Muscle of back (tissue), 11 donors: ENCODE data around the gene HOMER1. TPM values are rescaled to one million over a fixed set of nuclear protein-coding genes. Genes with fewer than 3 reads are reported as not detected.

Experiments
- DNase-seq, 3 donors: peaks; one replicate each; pipeline versions ENCODE4 v3.0.0 to v3.0.0-alpha.2; 2013
- polyA plus RNA-seq, 10 donors: library from polyadenylated mRNA; unstranded; fragments of 120-200 nt; gene quantifications; one replicate each; pipeline ENCODE4 v1.2.1, GENCODE V29; 2013; ENCODE audit not compliant: insufficient read length in 10 of 10

HOMER1 gene
- polyA plus RNA-seq, 10 donors = 20.2 to 43.1 (median 26.6) TPM

DNA sequence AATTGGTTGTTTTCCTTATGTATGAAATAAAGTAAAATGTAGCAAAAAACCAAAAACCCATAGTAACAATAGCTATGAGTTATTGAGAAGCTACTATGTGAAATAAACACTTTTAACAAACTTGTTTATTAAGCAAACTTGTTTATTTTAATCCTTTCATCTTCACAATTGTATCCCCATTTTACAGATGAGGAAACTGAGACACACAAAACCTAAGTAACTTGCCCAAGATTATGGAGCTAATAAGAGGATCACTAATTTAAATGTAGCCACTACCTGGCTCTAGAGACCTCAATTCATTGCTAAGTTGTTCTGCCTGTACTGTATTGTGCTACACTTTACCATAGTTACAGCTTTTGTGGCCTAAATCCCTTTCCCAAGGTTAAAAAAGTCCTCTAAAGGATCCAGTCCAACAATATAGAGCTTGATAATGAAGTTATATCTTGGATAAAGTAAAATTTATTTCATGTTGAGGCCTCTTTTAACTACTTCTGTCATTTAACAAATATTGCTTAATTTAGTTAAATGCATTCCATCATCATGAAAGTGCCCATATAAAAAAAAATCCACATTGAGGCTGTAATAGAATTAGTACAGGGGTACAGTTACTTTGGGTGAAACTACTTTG lies 22.1 kb downstream of the HOMER1 start:
- DNase-seq = no peak

DNA sequence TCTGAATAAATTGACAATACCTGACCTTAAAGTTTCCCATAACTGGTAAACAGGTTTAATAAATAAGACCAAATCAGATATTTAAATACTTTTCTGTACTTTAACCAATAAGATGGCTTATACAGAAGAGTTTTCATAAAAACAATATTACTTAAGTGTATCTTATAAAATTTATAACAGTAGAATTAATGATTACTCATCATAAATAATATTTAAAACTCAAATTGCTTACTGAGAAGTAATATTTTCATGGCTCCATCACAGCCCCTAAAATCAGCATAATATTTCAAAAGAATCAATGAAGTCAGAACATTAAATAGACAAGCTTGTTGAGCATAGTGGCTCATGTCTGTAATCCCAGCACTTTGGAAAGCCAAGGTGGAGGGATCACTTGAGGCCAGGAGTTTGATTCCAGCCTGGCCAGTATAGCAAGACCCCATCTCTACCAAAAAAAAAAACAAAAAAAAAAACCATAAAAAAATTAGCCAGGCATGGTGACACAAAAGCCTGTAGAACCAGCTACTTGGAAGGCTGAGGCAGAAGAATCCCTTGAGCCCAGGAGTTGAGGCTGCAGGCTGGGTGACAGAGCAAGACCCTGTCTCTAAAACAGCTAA lies 23.5 kb downstream of the HOMER1 start:
- DNase-seq = no peak

DNA sequence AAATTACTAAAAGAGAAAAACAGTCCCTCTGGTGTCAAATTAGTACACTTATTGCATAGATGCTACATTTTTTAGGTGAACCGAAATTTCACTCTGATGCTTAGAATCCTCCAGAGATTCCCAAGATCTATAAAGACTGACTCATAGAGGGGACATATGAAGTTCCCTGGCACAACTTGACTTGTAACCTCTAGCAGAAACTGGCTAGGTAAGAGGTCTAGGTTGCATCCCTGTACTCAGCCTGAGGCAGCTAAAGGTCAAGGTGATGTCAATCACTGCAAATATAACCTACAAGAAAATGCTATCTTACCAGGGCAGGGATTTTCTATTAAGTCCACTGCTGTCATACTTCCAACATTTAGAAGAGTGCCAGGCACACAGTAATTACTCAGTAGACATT lies 24.2 kb downstream of the HOMER1 start:
- DNase-seq = no peak

DNA sequence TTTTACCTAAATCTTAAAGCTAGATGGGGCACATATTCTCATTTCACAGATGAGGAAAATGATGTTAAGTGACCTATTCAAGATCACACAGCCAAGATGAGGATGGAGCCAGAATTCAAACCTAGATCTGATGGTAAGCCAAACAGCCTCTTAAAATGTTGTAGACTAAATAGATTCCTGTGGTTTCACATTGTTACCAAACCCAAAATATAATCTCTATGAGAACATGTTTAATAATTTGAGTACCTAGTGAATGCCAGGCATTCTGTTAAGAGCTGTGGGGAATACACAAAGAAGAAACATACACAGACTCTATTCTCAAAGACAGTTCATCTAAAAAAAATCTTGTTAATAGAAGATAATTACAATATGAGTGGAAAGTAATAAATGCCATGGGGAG lies 25.2 kb downstream of the HOMER1 start:
- no peak for DNase-seq

DNA sequence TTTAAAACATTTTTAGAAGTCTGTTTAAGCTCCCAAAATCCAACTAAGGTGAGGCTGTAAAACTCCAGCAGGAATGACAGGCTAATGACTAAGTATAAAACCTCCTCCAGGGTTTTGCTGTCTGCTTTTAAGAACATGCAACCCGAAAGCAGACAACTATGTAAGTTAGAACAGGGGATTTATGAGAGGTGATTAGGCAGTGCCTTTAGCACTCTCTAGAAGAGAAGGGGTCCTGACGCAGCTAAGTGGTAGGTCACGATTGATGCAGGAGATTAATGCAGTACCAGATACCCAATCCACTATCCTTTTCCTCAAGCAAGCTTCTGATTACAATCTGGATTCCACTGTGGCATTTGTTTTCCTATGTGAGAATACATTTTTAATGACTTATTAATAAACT lies 25.9 kb downstream of the HOMER1 start:
- no peak for DNase-seq

DNA sequence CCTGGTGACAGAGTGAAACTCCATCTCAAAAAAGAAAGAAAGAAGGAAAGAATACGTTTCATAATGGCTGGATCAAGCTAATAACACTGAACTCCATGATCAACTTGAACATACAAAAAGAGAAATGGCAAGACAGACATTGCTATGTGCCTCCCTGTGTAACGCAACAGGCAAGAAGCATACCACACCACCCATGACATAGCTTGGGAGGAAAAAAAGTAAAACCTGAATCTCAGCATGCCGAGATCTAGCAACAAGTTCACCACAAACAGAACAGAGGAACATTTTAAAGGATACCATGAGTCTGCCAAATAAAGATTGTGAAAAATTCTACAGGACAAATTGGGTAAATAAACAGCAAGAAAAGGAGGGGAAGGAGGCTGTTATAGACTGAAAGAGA lies 26.7 kb downstream of the HOMER1 start:
- DNase-seq = no peak

DNA sequence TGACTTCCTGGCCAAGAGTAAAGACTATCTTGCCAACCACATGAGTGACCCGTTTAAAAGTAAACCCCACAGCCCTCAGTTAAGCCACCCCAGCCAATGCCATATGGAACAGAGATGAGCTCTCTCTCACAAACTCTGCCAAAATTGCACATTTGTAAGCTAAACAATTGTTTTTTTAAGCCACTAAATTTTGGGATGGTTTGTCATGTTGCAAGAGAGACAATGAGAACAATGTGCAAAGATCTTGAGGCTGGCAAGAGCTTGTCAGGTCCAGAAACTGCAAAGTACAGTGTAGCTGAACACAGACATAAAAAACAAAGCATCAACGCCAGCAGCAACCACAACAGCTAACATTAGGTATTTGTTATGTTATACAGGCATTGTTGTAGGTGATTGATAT lies 27.8 kb downstream of the HOMER1 start:
- no peak for DNase-seq

DNA sequence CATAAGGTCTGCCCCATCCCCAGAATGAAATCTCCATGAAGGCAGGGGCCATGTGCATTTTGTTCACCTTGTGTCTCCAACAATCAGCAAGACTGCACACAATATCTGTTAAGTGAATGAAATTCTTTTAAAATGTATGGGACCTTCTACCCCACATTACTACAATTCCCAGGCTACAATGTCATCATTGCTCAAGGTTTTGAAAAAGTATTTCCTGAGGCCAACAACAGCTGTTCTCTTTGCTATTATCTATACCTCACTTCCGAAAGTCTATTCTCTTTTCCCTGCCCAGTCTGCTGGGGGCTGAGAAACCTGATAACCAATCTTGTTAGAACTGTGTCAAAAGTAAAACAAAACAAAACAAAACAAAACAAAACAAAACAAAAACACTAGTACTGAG lies 29.2 kb downstream of the HOMER1 start:
- DNase-seq = no peak

DNA sequence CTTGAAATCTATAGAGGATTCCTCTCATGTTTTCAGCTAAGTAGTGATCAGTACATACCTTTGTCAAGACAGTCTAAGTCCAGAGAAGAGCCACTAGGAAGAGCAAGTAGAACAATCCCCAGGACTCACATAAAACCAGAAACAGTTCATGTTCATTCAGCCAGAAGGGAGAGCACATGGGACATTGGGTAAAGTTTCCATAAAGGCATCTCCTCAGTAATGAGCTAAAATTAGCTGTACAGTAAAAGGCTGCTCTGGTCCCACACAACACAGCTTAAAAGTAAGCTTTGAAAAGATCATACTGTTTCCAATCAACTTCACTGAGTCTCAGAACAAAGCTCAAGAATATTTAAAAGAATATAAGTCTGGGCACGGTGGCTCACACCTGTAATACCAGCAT lies 32.4 kb downstream of the HOMER1 start:
- DNase-seq = peak in 1 of 3 donors; percentile 12

DNA sequence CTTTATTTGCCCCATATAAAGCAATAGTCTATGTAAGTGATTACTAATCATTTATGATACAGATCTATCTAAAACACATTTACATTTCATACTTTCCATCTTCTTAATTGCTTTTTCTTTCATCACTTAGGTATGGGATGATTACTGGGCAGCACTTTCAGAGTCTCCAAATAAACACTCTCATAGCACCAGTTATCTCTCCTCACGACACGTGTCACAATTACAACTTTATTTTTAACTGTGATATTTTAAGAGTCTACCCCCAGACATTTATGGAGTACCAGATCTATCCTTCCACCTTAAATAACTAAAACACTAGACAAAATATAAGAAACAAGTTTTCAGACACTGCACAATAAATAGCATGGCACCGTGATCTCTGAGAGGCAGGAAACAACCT lies 32.9 kb downstream of the HOMER1 start:
- DNase-seq = no peak

DNA sequence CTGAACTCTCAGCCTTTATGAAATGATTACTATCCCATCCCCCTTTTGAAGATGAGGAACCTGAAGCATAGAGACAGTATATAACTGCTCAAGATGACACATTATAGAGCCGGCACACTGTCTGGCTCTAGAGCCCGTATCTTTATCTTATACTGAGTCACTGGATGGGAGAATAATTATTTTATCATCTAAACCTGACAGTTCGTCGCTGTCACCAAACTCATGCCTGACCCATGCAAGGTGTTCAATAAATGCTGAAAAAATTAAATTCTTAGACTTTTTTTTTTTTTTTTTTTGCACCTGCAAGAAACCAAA lies 38.8 kb downstream of the HOMER1 start:
- no peak for DNase-seq

DNA sequence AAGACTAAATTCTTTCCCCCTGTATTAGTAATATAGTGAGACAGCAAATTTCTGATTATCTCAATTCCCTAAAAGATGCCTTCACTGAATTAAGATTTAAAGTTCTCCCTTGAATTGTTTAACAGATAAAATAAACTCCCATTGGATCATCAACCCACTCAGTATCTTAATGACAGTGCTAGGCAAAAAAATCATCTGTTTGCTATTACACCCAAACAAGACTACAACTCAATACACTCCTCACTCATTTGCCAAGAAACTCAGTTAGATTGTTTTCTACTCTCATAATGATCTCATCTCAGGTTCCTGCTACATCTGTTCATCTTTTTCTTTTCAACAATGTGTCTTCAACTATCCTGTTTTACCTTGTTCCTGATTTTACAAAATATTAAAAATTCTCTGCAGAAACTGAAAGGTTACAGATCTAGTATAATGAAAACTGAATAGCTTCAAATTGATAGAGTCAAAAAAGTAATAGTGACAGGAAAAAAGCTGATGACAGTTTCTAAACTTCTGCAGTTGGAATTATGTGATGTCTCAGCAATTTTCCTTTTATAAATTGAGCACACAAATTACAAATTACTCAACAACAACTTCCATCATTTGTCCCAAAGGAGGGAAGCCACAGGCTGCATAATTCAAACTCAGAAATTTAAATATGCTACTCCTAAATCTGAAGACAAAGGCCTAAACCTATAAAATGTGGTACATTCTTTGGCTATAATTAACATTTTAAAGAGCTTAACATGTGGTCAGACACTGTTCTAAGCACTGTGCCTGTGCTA lies 39.4 kb downstream of the HOMER1 start:
- peak; percentile 8 to 56 (median 27) for DNase-seq

DNA sequence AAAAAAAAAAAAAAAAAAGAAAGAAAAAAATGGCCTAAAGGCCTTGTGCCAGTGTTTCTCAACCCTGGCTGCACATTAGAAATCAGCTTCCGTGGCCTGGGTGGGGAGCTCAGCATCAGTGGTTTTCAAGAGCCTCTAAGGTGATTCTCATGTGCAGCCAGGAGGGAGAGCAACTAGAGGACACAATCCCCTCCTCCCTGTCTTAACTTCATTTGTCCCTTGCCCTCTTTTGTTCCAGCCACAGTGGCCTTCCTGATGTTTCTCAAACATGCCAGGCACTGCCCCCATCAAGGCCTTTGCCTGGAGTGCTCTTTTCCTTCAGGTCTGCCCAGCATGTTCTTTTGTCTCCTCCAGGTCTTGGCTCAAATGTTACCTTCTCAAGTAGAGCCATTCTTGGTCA lies 42.4 kb downstream of the HOMER1 start:
- no peak for DNase-seq

DNA sequence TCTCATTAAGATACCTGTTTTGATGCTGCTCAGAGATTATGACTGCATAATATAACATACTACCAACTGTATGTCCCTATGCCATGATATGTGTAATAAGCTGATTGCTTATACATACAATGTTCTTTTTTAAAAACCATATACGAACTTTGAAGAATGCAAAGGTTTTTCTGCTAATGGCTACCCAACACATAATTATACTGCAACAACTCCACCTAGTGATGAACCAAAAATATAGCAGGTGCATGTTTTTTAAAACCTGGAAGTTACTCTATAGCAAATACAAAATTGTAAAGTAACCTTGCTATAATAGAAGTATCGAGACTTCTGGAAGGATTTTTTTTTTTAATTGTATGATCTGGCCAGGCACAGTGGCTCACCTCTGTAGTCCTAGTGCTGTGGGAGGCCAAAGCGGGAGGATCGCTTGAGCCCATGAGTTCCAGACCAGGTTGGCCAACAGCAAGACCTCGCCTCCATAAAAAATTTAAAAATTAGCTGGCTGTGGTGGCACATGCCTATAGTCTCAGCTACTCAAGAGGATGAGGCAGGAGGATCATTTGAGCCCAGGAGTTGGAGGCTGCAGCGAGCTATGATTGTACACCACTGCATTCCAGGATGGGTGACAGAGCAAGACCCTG lies 49.1 kb downstream of the HOMER1 start:
- peak; percentile 7 to 42 (median 22) for DNase-seq

DNA sequence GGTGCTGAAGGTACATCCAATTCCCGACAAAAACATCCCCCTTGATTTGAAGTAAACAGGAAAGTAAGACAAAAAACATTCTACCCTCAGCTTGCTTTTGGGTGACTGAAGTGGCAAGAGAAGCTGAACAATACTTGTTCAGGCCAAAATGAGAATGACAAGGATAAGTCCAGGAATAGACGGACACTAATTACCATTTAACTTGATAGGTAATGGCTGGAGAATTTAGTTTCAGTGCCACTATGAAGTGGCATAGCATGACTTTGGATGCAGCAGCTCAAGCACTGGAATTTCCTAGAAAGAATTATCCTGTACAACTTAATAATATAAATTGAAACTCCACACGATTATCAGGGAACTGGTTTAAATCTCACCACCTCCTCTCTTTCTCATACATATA lies 49.7 kb downstream of the HOMER1 start:
- peak in 1 of 3 donors; percentile 11 for DNase-seq

DNA sequence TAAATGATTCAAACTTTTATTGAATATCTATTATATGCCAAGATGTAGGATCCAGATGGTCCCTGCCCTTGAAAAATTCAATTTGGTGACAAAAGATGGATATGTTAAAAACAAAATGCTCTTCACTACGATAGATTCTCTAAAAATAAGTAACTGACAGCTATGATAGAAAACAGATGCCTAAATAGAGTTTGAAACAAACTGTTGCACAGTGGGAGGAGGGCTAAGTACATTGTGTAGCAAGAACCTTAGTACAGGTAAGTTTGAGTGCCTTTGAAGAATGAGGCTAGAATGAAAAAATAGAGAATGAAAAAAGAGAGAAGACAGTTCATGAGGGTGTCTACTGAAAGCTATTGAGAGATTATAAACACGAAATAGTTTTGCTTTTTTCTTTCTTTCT lies 54.3 kb downstream of the HOMER1 start:
- DNase-seq = no peak

DNA sequence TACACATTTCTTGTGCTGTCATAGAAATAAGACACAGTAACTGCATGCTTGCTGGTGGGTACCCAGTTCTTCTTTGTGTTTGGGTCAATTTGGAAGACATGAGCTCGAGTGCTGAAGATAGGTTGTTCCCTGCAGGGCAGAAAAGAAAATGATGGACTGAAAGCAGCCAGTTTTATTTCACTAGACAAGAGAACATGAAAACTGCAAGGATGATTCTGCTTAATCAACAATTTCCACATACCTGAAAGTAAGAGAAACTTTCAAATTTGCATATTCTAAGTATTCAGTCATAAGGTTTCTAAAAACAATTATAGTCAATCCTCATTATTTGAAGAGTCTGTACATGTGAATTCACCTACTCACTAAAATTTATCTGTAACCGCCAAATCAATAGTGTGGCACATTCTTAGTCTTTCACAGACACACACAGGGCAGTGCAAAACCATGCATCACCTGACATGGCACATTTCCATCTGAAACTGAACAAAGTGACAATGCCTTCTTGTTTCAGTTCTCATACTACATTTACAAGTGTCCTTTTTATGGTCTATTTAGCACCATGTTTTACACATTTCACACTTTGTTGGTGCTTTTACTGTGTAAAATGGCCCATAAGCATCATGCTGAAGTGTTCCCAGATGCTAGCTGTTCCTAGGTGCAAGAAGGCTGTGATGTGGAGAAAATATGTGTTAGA lies 56.9 kb downstream of the HOMER1 start:
- DNase-seq = no peak

DNA sequence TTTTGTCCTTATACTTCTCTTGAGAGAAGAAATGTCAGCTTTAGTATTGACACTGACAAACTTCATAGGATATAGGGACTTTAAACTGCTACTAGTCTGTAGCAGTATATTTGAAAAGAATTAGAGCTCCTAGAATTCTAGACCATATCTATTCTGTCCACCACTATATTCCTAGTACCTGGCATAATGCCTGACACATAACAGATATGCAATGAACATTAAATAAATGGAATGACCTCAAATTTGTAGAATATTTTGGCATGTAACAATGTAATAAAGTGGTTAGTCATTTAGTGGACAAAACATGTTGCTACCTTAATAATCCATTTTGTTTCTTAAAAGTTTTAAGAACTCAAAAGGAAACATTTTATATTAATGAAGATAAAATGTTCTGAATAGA lies 57.5 kb downstream of the HOMER1 start:
- no peak for DNase-seq

DNA sequence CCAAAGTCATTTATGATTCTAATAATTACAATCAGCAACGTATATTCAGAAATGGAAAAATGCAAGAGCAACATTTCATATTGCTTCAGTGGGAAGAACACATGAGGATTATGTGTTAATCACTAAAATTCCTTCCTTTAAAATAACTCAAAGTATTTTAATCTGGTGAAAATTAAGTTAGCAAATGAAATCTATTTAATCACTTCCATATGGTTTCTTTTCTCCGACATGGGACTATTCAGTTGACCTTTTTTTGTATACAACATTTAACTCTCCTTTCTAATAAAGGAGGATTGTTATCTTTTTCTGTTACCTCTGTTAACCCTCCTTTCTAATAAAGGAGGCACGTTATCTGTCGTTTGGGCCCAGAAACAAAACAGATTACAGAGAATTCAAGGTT lies 59.9 kb downstream of the HOMER1 start:
- no peak for DNase-seq

DNA sequence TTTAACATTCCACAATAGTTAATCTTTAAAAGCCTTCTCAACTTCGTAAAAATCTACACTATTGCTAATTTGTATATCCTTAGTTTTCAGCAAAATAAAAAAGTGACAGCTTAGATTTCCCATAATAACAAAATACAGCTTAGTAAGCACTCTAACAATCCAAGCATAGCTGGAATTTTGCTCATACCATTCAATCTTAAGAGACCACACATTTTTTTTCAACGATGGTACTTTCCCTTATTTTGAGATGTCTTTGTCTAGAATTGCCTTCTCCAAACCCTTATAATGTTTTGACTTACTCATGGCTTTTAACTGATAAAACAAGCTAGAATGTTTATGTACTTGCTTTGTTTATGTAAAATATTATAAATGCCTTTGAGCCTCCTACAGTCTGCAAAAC lies 65.6 kb downstream of the HOMER1 start:
- DNase-seq = peak in 1 of 3 donors; percentile 26

DNA sequence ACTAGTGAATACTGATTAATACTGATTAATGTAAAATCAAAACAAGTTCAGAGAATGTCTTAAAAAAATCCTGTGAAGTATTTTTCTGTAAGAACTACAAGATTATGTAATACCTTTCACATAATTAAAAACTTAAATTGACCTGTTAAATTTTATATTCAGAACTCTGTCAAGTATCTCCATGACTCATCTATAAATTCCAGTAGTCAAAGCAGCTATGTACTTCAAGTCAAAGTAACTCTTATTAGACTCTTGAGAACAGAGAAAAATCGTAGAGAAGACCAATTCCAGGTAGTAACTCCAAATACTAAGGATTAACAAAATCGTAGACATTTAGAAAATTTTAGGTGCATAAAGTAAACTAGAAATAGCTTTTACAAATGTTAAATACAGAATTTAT lies 77.1 kb downstream of the HOMER1 start:
- no peak for DNase-seq

DNA sequence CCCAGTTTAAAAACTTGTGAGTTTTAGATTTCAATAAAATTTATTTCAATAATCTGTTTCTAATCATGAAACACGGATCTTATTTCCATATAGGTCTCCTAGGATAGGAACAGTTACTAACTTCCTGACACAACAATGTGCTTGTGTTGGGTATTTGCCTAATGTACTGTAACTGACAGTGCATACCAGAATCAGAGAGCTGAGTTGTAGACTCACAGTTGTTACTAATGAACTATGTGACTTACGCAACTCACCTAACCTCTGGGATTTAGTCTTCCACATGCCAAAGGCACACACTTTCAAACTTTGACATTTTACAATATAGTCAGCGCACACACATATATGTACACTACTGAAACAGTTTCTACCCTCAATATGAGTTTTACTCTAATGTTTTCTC lies 77.7 kb downstream of the HOMER1 start:
- peak in 2 of 3 donors; percentile 21 to 60 for DNase-seq
